Esophagus squamous epithelium (tissue), 5 donors: ENCODE data around the gene MUC5AC. TPM values are rescaled to one million over a fixed set of nuclear protein-coding genes. Genes with fewer than 3 reads are reported as not detected.

Experiments used
- DNase-seq: peaks from one replicate; lab custom pipeline; 2025; lab: John Stamatoyannopoulos, UW
- H3K27ac ChIP-seq, 4 donors: fragments of 200-600 bp; sonication (generic); one replicate each; pipeline ENCODE4 v1.5.1; 2016 to 2019; ENCODE audit warnings: mild to moderate bottlenecking in 1 of 4
- H3K27me3 ChIP-seq, 4 donors: fragments of 200-600 bp; sonication (generic); 1 replicate in 3 of 4; 2 replicates in 1 of 4; pipeline versions ENCODE4 v1.5.1 to v1.6.0; 2017 to 2021; ENCODE audit warnings: antibody characterized with exemption in 1 of 4
- H3K36me3 ChIP-seq, 3 donors: fragments of 200-600 bp; sonication (generic); one replicate each; pipeline ENCODE4 v1.5.1; 2016 to 2019
- H3K4me1 ChIP-seq, 3 donors: fragments of 200-600 bp; sonication (generic); one replicate each; pipeline ENCODE4 v1.5.1; 2017 to 2019
- H3K4me3 ChIP-seq, 4 donors: fragments of 200-600 bp; sonication (generic); 1 replicate in 3 of 4; 2 replicates in 1 of 4; pipeline ENCODE4 v1.5.1; 2016 to 2019; ENCODE audit warnings: mild to moderate bottlenecking in 2 of 4, moderate library complexity in 1 of 4
- H3K9me3 ChIP-seq, 3 donors: fragments of 200-600 bp; sonication (generic); one replicate each; pipeline ENCODE4 v1.5.1; 2016 to 2019
- POLR2A ChIP-seq, 4 donors: fragments of 450-650 bp; IDR thresholded peaks; one replicate each; pipeline ENCODE4 v1.6.1; 2017; ENCODE audit warnings: antibody characterized with exemption in 4 of 4, mild to moderate bottlenecking in 4 of 4, moderate library complexity in 3 of 4
- WGBS, 2 donors: methylation state at CpG; one replicate each; pipeline ENCODE4 v1.1.5; 2018; 5-methylcytosine and 5-hydroxymethylcytosine counted together
- intact Hi-C: fragments of 100-400 bp; cut with DNase I; formaldehyde crosslinking; loops from one replicate; pipeline ENCODE4 v1.15.0; 2022
- total RNA-seq, 4 donors: library from RNA; depleted of rRNA; stranded (reverse); fragments of >200 nt; gene quantifications; one replicate each; pipeline ENCODE4 v1.1.0, GENCODE V29; 2016
- TF ChIP-seq, protein P1 (sequence below), 6 experiments: fragments of 450-650 bp in 4 of 6; fragments of 200-600 bp in 2 of 6; sonication (generic) in 2 of 6; IDR thresholded peaks; one replicate each; pipeline ENCODE4 v1.5.1; 2016 to 2019; ENCODE audit warnings: antibody characterized with exemption in 6 of 6, mild to moderate bottlenecking in 4 of 6, moderate library complexity in 4 of 6
- donor health status: DM: yes; HTN: yes; CAD: no.

Gene MUC5AC
- total RNA-seq, 4 donors from 2014 or later: under 0.01 to 1.5 TPM; not detected in 2

GRCh38 chr11:1165256-1166041 is 7.7 kb downstream of the MUC5AC start:
- H3K4me1 ChIP-seq: no peaks in the 10 kb centered on the region
- H3K36me3 ChIP-seq: no peaks in the 10 kb centered on the region
- peaks cover 0 to 35% (median 0%) of the 10 kb centered on the region in 4 donors for H3K27me3 ChIP-seq
- WGBS, 2 donors: 94% methylated on average over 9 of the region's 30 CpGs; no CpG with 5 or more reads in 1 of the 2 donors
- DNase-seq: no peak
- intact Hi-C loops: no loop called here
- H3K27ac ChIP-seq: no peak overlapping the region
- no peak overlapping the region for H3K4me3 ChIP-seq
- H3K9me3 ChIP-seq: no peaks in the 10 kb centered on the region
- TF ChIP-seq, protein P1, sequence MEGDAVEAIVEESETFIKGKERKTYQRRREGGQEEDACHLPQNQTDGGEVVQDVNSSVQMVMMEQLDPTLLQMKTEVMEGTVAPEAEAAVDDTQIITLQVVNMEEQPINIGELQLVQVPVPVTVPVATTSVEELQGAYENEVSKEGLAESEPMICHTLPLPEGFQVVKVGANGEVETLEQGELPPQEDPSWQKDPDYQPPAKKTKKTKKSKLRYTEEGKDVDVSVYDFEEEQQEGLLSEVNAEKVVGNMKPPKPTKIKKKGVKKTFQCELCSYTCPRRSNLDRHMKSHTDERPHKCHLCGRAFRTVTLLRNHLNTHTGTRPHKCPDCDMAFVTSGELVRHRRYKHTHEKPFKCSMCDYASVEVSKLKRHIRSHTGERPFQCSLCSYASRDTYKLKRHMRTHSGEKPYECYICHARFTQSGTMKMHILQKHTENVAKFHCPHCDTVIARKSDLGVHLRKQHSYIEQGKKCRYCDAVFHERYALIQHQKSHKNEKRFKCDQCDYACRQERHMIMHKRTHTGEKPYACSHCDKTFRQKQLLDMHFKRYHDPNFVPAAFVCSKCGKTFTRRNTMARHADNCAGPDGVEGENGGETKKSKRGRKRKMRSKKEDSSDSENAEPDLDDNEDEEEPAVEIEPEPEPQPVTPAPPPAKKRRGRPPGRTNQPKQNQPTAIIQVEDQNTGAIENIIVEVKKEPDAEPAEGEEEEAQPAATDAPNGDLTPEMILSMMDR (IDR thresholded peaks at IDR 0.05): no peak
- TF ChIP-seq POLR2A (IDR thresholded peaks at IDR 0.05): no peak

GRCh38 chr11:1167256-1167655 is 9.5 kb downstream of the MUC5AC start:
- TF ChIP-seq POLR2A (IDR thresholded peaks at IDR 0.05): no peak
- TF ChIP-seq, protein P1 (IDR thresholded peaks at IDR 0.05): no peak
- peaks cover 0 to 24% (median 0%) of the 10 kb centered on the region in 4 donors for H3K27me3 ChIP-seq
- DNase-seq: no peak
- 77 to 88% methylated on average over 4 to 7 of the region's 7 CpGs for WGBS, 2 donors
- H3K36me3 ChIP-seq: no peaks in the 10 kb centered on the region
- no peaks in the 10 kb centered on the region for H3K9me3 ChIP-seq
- H3K4me1 ChIP-seq: no peaks in the 10 kb centered on the region
- no peak overlapping the region for H3K4me3 ChIP-seq
- intact Hi-C loops: no loop called here
- H3K27ac ChIP-seq: no peak overlapping the region

- 84 to 89% methylated on average over 3 to 12 of the region's 19 CpGs for WGBS, 2 donors
- peaks cover 0 to 22% (median 0%) of the 10 kb centered on the region in 4 donors for H3K27me3 ChIP-seq
- no peak overlapping the region for H3K27ac ChIP-seq
- TF ChIP-seq, protein P1 (IDR thresholded peaks at IDR 0.05): no peak
- no peaks in the 10 kb centered on the region for H3K36me3 ChIP-seq
- DNase-seq: no peak
- no peak overlapping the region for H3K4me3 ChIP-seq
- intact Hi-C loops: no loop called here
- H3K4me1 ChIP-seq: no peaks in the 10 kb centered on the region
- no peaks in the 10 kb centered on the region for H3K9me3 ChIP-seq
These were observed 10.0 kb downstream of the MUC5AC start for GRCh38 chr11:1167751-1168231.

DNA sequence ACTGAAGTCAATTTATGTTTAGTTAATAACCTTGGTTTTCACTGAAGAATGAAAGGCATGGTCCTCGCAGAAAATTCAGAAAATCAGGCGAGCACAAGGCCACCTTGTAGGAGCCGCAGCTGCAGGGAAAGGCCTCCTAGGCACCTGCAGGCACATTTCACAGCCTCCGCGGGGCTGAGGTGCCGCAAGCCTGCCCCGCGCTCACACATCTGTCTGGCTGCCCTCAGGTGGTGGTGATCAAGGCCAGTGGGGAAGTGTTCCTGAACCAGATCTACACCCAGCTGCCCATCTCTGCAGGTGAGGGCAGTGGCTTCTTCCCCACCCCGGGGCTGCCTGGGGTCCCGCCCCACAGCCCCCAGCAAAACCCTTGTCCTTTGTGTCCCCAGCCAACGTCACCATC is 10.5 kb downstream of the MUC5AC start:
- DNase-seq: no peak
- TF ChIP-seq, protein P1 (IDR thresholded peaks at IDR 0.05): no peak
- no peak for TF ChIP-seq POLR2A (IDR thresholded peaks at IDR 0.05)
- Histone ChIP-seq H3K27ac (no peak overlapping the region), H3K27me3 (peaks cover 0 to 18% (median 0%) of the 10 kb centered on the region in 4 donors), H3K9me3 (no peaks in the 10 kb centered on the region), H3K36me3 (no peaks in the 10 kb centered on the region), H3K4me1 (no peaks in the 10 kb centered on the region), H3K4me3 (no peak overlapping the region)
- intact Hi-C loops: no loop called here
- WGBS, 2 donors: 64 to 88% methylated on average over 2 to 9 of the region's 11 CpGs

DNA sequence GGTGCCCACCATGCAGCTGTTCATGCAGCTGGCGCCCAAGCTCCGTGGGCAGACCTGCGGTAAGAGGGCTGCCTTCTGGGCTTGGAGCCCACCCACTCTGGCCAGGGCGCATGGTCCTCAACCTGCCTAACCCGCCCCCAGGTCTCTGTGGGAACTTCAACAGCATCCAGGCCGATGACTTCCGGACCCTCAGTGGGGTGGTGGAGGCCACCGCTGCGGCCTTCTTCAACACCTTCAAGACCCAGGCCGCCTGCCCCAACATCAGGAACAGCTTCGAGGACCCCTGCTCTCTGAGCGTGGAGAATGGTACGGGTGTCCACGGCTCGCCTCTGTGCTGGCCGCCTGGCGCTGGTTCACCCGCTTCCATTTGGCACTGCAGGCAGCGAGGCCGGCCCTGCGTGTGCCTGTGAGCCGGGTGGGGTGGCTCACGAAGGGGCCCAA is 11.0 kb downstream of the MUC5AC start:
- no peaks in the 10 kb centered on the region for H3K4me1 ChIP-seq
- DNase-seq: no peak
- H3K27me3 ChIP-seq: peaks cover 0 to 17% (median 0%) of the 10 kb centered on the region in 4 donors
- H3K4me3 ChIP-seq: no peak overlapping the region
- no peak for TF ChIP-seq POLR2A (IDR thresholded peaks at IDR 0.05)
- TF ChIP-seq, protein P1 (IDR thresholded peaks at IDR 0.05): no peak
- intact Hi-C loops: no loop called here
- no CpG with 5 or more reads among the region's 23 CpGs for WGBS, 2 donors
- H3K36me3 ChIP-seq: no peaks in the 10 kb centered on the region
- H3K27ac ChIP-seq: no peak overlapping the region
- H3K9me3 ChIP-seq: no peaks in the 10 kb centered on the region
